PFSK-1 (cell line): ENCODE data around the gene CLCA4.

Source experiments
- FOXP2 ChIP-seq: optimal IDR thresholded peaks from 2 replicates; pipeline ENCODE3; 2011; ENCODE audit warnings: borderline replicate concordance, control low read depth, inconsistent platforms; ENCODE audit not compliant: insufficient read depth; ENCODE audit errors: extremely low read length, extremely low read depth
- POLR2AphosphoS5 ChIP-seq: IDR thresholded peaks from 2 replicates; pipeline ENCODE4 v1.6.1; 2012; ENCODE audit warnings: low read depth, mild to moderate bottlenecking, control low read depth, low read length, moderate library complexity
- SIN3A ChIP-seq: IDR thresholded peaks from 2 replicates; pipeline ENCODE4 v1.6.1; 2012; ENCODE audit warnings: mild to moderate bottlenecking, low read length, moderate library complexity, borderline replicate concordance; ENCODE audit not compliant: insufficient read depth
- TAF1 ChIP-seq: IDR thresholded peaks from 2 replicates; pipeline ENCODE4 v1.6.1; 2012; ENCODE audit warnings: low read length, control low read depth, borderline replicate concordance; ENCODE audit not compliant: insufficient read depth
- TF ChIP-seq, protein P1 (sequence below), 2 experiments: IDR thresholded peaks; 2 replicates each; pipeline versions ENCODE4 v1.6.1 to v1.8.0; 2011 to 2012; ENCODE audit warnings: low read depth in 2 of 2, low read length in 2 of 2, control low read depth in 1 of 2, inconsistent platforms in 1 of 2, mild to moderate bottlenecking in 1 of 2, moderate library complexity in 1 of 2; ENCODE audit not compliant: insufficient read depth in 1 of 2

DNA sequence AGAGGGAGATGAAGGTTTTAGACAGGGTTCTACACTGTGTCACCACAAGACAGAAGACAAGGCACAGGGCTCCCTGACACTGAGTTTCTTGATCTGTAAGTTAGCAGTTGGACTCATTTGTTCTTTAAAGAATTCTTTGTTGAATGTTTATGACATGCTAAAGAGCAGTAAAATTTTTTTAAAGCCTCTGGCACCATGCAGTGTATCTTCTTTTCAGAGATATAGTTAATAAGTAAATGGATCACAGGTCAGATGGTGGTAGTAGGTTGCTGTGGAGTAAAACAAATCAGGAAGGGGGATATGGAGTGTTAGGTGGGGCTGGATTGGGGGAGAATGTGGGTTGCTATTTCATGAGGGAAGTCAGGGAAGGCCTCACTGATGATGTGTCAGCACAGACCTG lies 2.0 kb downstream of the CLCA4 start:
- TF ChIP-seq POLR2AphosphoS5, result no peak
- TF ChIP-seq TAF1, result no peak
- no peak for TF ChIP-seq SIN3A
- TF ChIP-seq, protein P1, sequence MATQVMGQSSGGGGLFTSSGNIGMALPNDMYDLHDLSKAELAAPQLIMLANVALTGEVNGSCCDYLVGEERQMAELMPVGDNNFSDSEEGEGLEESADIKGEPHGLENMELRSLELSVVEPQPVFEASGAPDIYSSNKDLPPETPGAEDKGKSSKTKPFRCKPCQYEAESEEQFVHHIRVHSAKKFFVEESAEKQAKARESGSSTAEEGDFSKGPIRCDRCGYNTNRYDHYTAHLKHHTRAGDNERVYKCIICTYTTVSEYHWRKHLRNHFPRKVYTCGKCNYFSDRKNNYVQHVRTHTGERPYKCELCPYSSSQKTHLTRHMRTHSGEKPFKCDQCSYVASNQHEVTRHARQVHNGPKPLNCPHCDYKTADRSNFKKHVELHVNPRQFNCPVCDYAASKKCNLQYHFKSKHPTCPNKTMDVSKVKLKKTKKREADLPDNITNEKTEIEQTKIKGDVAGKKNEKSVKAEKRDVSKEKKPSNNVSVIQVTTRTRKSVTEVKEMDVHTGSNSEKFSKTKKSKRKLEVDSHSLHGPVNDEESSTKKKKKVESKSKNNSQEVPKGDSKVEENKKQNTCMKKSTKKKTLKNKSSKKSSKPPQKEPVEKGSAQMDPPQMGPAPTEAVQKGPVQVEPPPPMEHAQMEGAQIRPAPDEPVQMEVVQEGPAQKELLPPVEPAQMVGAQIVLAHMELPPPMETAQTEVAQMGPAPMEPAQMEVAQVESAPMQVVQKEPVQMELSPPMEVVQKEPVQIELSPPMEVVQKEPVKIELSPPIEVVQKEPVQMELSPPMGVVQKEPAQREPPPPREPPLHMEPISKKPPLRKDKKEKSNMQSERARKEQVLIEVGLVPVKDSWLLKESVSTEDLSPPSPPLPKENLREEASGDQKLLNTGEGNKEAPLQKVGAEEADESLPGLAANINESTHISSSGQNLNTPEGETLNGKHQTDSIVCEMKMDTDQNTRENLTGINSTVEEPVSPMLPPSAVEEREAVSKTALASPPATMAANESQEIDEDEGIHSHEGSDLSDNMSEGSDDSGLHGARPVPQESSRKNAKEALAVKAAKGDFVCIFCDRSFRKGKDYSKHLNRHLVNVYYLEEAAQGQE (IDR thresholded peaks at IDR 0.05; ENCODE audit: insufficient read depth in 1 of 2, low read depth in 2 of 2, low read length in 2 of 2), result no peak
- TF ChIP-seq FOXP2, result no peak
